ENCODE data around the gene DENND1A.

Gene DENND1A

DNA sequence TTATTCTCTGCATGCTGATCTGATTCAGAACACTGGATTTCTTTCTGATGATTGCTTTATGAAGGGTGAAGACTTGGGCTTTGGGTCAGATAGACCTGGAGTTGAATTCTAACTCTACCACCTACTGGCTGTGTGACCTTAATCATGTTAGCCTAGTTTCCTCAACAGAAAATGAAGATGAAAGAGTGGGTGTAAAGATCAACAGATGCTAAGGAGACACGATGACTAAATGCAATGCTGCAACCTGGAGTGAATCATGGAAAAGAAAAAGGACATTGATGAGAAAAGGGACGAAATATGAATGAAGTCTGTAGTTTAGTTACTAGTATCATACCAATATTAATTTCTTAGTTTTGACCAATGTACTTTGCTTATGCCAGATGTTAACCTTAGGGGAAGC lies 27.8 kb upstream of the DENND1A start:
- peak in 1 of 2 donors; percentile 12 for DNase-seq (ENCODE audit: low read depth in 2 of 2)
- no peak overlapping the region for H3K4me3 ChIP-seq (replicated peaks in 1 of 2; ENCODE audit: low read depth in 2 of 2, low read length in 2 of 2)
- TF ChIP-seq, protein P1, sequence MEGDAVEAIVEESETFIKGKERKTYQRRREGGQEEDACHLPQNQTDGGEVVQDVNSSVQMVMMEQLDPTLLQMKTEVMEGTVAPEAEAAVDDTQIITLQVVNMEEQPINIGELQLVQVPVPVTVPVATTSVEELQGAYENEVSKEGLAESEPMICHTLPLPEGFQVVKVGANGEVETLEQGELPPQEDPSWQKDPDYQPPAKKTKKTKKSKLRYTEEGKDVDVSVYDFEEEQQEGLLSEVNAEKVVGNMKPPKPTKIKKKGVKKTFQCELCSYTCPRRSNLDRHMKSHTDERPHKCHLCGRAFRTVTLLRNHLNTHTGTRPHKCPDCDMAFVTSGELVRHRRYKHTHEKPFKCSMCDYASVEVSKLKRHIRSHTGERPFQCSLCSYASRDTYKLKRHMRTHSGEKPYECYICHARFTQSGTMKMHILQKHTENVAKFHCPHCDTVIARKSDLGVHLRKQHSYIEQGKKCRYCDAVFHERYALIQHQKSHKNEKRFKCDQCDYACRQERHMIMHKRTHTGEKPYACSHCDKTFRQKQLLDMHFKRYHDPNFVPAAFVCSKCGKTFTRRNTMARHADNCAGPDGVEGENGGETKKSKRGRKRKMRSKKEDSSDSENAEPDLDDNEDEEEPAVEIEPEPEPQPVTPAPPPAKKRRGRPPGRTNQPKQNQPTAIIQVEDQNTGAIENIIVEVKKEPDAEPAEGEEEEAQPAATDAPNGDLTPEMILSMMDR (IDR thresholded peaks at IDR 0.05; ENCODE audit: low read depth, low read length), result no peak

DNA sequence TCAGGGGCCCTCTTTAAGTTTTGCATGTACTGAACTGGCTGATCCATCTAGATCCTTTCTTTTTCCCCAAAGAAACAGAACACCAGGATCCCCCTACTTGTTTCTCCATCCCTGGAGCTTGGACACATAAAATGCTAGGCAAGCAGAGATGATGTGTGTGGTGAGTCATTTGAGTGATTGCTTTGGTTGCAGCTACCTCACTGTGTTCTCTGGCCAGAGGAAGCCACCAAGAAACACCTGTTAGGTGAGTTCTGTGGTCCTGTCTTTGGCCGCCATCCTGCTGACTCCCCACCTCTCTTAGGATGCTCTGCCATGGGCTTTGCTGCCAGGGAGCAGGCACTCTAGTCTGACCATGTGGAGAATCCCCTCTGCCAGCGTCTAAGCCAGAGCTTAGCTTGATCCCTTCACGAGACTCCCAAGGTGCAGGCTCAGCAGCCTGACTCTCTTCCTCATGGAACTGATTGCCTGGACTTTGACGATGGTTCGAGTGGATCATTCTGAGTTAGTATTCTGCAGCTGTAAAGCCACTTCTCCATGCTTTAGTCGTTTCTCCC lies 27.3 kb upstream of the DENND1A start:
- TF ChIP-seq, protein P1 (IDR thresholded peaks at IDR 0.05; ENCODE audit: low read depth, low read length), result no peak
- no peak overlapping the region for H3K4me3 ChIP-seq (replicated peaks in 1 of 2; ENCODE audit: low read depth in 2 of 2, low read length in 2 of 2)
- no peak for DNase-seq (ENCODE audit: low read depth in 2 of 2)

DNA sequence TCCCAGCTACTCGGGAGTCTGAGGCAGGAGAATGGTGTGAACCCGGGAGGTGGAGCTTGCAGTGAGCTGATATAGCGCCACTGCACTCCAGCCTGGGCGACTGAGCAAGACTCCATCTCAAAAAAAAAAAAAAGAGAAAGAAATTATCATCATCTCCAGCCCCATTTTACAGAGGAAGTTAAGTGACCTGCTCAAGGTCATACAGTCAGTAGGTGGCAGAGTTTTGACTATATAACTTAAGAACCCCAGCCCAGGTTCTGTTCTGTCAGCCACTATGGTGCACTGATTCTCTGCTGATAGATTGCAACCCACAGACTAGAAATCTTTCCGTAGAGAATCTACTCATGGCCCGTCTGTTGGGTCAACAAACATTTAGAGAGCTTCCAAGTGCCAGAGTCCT lies 25.7 kb upstream of the DENND1A start:
- TF ChIP-seq, protein P1 (IDR thresholded peaks at IDR 0.05; ENCODE audit: low read depth, low read length), result no peak
- no peak overlapping the region for H3K4me3 ChIP-seq (replicated peaks in 1 of 2; ENCODE audit: low read depth in 2 of 2, low read length in 2 of 2)
- DNase-seq (ENCODE audit: low read depth in 2 of 2), result no peak

DNA sequence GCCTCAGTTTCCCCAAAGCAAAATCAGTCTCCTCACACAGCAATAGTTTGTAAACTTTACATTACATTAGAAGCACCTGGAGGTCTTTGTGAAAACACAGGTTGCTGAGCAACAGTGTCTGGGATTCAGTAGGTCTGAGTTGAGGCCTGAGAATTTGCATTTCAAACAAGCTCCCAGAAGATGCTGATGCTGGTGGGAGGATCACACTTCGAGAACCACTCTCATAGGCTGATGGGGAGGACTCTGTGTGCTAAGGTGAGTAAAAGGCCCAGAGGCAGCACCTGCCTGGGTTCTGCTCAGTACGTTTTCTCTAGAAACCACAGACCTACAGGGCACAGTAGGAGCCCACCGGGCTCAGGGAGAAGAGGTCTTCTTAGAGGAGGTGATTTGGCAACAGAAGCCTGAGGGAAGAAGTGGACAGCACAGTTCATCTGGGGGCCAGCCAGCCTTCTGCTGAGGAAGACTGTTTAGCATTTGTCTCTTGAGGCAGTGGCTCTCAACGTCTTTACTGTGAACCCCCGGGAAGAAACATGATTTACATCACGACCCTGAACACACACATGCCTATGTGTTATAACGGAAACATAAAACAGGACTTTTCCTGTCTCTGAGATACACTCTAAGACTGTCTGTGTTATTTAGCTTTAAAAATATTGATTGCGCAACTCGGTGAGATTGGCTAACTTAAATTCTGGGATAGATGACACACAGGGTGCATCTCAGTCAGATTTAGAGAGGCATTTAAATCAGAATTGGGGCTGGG lies 24.8 kb upstream of the DENND1A start:
- TF ChIP-seq, protein P1 (IDR thresholded peaks at IDR 0.05; ENCODE audit: low read depth, low read length), result no peak
- peak; percentile 66 to 67 for DNase-seq (ENCODE audit: low read depth in 2 of 2)

DNA sequence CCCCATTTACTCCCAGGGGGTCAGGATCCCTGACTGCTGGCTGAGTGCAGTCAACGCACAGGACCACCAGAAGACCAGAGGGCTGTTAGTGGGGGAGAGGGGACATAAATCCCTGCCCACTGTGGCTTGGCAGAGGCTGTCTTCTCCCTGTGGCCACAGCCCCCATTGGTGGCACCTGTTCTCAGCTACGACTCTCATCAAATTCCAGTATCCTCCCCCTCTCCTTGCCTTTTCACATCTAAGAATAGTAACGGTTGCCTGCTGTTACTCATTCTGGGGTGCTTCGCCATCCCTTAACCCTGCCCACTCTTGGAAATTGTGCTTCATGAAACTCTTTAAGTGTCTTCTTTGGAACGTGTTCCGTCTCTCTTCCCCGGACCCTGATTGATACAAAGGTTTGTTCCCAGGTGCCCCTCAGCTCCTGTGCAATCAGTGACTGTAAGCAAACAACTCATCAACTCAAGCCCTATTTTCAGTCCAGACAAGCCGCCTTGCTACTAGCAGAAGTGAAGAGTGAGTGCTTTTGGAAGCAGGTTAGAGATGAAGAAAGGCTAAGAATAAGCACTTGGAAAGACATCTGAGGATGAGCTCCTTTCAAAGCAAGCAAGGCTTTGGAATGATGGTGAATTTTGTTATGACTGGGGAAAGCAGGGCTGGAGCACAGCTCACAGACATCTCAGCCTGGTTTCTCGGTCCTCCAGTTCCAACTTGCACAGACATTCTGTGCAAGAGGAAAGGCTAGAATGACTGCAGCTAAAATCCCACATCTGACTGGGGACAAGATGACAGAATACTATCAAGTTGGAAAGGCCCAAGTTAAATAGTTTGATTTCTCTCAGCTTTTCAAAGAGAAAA lies 22.9 kb upstream of the DENND1A start:
- H3K4me3 ChIP-seq (replicated peaks in 1 of 2; ENCODE audit: low read depth in 2 of 2, low read length in 2 of 2), result no peak overlapping the region
- no peak for DNase-seq (ENCODE audit: low read depth in 2 of 2)
- TF ChIP-seq, protein P1 (IDR thresholded peaks at IDR 0.05; ENCODE audit: low read depth, low read length), result no peak

More for the DNA sequence above, 24.8 kb upstream of the DENND1A start:
- no peak overlapping the region for H3K4me3 ChIP-seq (replicated peaks in 1 of 2; ENCODE audit: low read depth in 2 of 2, low read length in 2 of 2)

DNA sequence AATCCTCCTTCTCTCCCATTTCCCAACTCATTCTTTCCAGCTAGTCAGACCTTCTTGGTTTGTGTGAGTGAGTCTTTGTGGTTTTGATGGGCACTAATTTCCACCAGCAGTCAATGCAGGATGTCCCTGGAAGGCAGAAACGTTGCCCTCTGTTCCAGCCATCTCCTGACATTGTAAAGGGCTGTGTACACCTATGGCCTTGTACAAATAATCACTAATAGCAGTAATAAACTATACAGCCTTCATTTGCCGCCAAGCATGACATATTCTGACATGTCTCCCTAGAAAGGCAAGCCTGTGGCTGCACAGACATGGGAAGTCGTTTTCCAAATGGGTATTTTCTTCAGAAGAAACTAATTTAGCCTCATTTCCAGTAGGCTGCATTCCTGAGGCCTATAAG lies 18.4 kb upstream of the DENND1A start:
- TF ChIP-seq, protein P1 (IDR thresholded peaks at IDR 0.05; ENCODE audit: low read depth, low read length), result no peak
- DNase-seq (ENCODE audit: low read depth in 2 of 2), result no peak
- H3K4me3 ChIP-seq (replicated peaks in 1 of 2; ENCODE audit: low read depth in 2 of 2, low read length in 2 of 2), result no peak overlapping the region
